ENCODE measurements around the gene SIGLEC15.
"Not testable (repeated sequence)": the region's sequence is repeated elsewhere in the genome, so short reads cannot be mapped to it uniquely, and the experiment has no call there.

The SIGLEC15 gene

DNA sequence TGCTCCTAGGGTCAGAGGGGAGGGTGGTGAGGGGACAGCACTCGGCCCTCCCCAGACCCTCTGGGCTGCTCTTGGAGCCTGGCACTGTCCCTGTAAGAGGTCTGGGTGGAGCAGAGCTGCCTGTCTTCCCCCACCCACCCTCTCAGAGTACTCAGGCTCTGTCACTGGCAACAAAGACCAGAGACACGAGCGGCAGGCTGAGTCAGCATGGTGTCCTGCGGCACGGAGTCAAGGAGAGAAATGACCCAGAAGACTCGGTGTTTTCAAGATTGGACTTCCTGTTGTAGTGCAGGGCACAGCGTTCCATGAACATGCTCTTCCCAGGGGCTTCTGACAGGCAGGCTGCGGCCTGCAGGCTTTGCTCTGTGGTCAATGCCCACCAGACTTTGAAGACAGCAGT is 19.9 kb downstream of the SIGLEC15 start:
- no peak for TF ChIP-seq CTCF (IDR thresholded peaks at IDR 0.05; ENCODE audit: insufficient read depth, low read depth, low read length, missing control alignments)
- DNase-seq (ENCODE audit: low read depth): no peak
- H3K4me3 ChIP-seq (ENCODE audit: low read depth, low read length): no peak overlapping the region

DNA sequence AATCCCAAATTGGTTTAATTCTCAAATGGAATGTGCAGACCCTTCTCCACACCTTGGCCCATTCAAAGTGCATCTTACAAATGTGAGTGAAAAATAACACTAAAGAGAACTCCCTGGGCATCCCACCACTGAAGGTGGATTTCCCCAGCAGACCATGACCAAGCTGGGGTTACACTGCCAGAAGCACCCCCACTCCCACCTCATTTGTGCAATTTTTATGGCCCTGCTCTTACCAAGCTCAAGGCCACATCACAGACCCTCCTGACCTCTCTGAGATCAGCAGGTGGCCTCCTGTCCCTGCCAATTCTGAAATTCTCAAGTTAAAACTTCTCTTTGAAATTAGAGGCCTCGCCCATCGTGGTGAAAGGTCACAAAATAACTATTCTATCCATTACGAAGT is 21.6 kb downstream of the SIGLEC15 start:
- no peak overlapping the region for H3K4me3 ChIP-seq (ENCODE audit: low read depth, low read length)
- TF ChIP-seq CTCF (IDR thresholded peaks at IDR 0.05; ENCODE audit: insufficient read depth, low read depth, low read length, missing control alignments): no peak
- DNase-seq (ENCODE audit: low read depth): no peak

DNA sequence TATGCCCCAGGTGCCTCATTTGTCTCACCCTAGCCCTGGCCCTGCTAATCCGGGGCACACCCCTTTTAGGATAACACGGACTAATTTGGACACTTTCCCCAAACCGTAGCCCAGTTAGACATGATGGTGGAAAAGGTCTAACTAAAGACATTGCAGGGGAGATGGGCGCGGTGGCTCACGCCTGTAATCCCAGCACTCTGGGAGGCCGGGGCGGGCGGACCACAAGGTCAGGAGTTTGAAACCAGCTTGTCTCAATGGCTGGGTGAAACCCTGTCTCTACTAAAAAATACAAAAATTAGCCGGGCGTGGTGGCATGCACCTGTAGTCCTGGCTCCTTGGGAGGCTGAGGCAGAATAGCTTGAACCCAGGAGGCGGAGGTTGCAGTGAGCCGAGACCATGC is 23.2 kb downstream of the SIGLEC15 start:
- DNase-seq (ENCODE audit: low read depth); H3K4me3 ChIP-seq (ENCODE audit: low read depth, low read length): not testable (repeated sequence)

DNA sequence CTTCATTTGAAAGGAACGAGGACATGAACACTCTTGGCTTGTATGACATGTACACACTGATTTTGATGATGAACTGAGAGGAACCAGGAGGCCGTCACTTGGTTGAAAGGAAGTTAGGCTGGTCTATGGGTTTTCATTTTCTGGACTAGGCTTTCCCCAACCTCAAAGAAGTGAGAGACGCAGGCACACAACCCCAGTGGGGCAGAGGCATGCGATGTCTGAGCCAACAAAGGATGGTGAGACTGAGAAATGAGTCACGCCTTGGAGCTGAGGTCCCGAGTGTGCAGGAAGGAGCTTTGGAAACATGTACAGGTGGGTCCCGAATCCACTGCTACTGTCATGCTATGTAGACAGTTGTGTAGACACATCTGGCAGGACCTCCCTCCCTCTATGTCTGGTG is 24.1 kb downstream of the SIGLEC15 start:
- H3K4me3 ChIP-seq (ENCODE audit: low read depth, low read length): no peak overlapping the region
- peak; percentile 35 for DNase-seq (ENCODE audit: low read depth)
- TF ChIP-seq CTCF (IDR thresholded peaks at IDR 0.05; ENCODE audit: insufficient read depth, low read depth, low read length, missing control alignments): no peak

DNA sequence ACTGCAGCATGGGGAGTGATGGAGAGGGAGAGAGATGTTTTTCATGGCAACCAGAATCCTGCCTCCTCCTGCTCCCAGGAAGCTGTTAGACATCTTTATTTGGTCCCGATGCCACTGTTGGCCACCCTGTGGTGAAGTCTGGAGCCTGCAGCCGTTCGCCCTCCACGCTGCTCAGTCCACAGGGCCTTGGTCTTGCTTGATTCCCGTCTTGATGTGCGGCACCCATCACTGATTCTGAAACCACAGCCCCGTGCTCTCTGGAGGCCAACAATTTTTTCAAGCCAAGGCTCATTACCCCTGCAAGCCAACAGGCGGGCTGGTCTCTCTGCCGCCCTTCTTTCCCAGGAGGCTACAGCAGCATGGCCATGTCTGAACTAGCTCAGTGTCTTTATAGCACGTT is 24.5 kb downstream of the SIGLEC15 start:
- peak; percentile 40 for TF ChIP-seq CTCF (IDR thresholded peaks at IDR 0.05; ENCODE audit: insufficient read depth, low read depth, low read length, missing control alignments)
- H3K4me3 ChIP-seq (ENCODE audit: low read depth, low read length): no peak overlapping the region
- DNase-seq (ENCODE audit: low read depth): peak; percentile 48

- DNase-seq (ENCODE audit: low read depth): no peak
- no peak for TF ChIP-seq CTCF (IDR thresholded peaks at IDR 0.05; ENCODE audit: insufficient read depth, low read depth, low read length, missing control alignments)
- H3K4me3 ChIP-seq (ENCODE audit: low read depth, low read length): no peak overlapping the region
Measured at GRCh38 chr18:45851161-45851925, 25.9 kb downstream of the SIGLEC15 start.

GRCh38 chr18:45852631-45853030 is 27.2 kb downstream of the SIGLEC15 start:
- no peak overlapping the region for H3K4me3 ChIP-seq (ENCODE audit: low read depth, low read length)
- no peak for DNase-seq (ENCODE audit: low read depth)

More at GRCh38 chr18:45852631-45853030, 27.2 kb downstream of the SIGLEC15 start:
- no peak for TF ChIP-seq CTCF (IDR thresholded peaks at IDR 0.05; ENCODE audit: insufficient read depth, low read depth, low read length, missing control alignments)

Measured in GM12865 (cell line).